ENCODE data around the gene ARHGEF25. TPM values are rescaled to one million over a fixed set of nuclear protein-coding genes. Genes with fewer than 3 reads are reported as not detected.

The ARHGEF25 gene
- total and polyA plus RNA-seq, 2 of the 13 experiments (the other 11 are each of a cell fraction or from before 2014, with no cell fraction given), result 11.5 to 12.5 TPM

GRCh38 chr12:57569858-57570257, 41.4 kb upstream of the ARHGEF25 start:
- no peaks in the 10 kb centered on the region for H4K20me1 ChIP-seq (ENCODE audit: insufficient read depth, low read length)
- FAIRE-seq (no peak), ATAC-seq (no peak), DNase-seq (ENCODE audit: low spot score) (no peak)
- H3K36me3 ChIP-seq (replicated peaks in 1 of 2; ENCODE audit: control insufficient read depth in 1 of 2, insufficient read depth in 2 of 2, low read length in 2 of 2), result no peaks in the 10 kb centered on the region; a peak in 1 of 5 replicates
- H3K27ac ChIP-seq (ENCODE audit: extremely low read length, insufficient read depth, low read length), result no peak overlapping the region
- H3K9ac ChIP-seq (ENCODE audit: insufficient read depth, low read depth, low read length), result no peak overlapping the region
- in situ Hi-C loops (cut with HindIII; ENCODE audit: extremely low pct_ligation_motif_present, low pct_unique_long_range_greater_than_20kb) (no loop called here), intact Hi-C loops (cut with micrococcal nuclease; ENCODE audit: unreplicated experiment) (no loop called here)
- no peaks in the 10 kb centered on the region for H3K79me2 ChIP-seq (ENCODE audit: insufficient read depth, low read length)
- no peak overlapping the region for H3K4me3 ChIP-seq (replicated peaks in 1 of 3; ENCODE audit: insufficient read depth in 1 of 3, low read depth in 2 of 3, low read length in 3 of 3)
- H3K27me3 ChIP-seq (ENCODE audit: control insufficient read depth in 1 of 2, insufficient read depth in 2 of 2, low read length in 2 of 2), result no peaks in the 10 kb centered on the region
- H3K9me3 ChIP-seq (ENCODE audit: low read length), result no peaks in the 10 kb centered on the region
- CTCF ChIA-PET (ENCODE audit: low intra/inter-chr PET ratio, low total read pairs), result no interaction called here
- WGBS (ENCODE audit: low lambda C conversion rate), result 86% methylated on average over 18 of the region's 18 CpGs
- no TSS peak for BruUV-seq (replicated peaks)
- POLR2A ChIA-PET, result no interaction called here
- no peak overlapping the region for H3K4me2 ChIP-seq (ENCODE audit: low read depth, low read length)
- no peak overlapping the region for H2AFZ ChIP-seq (ENCODE audit: low read length)
- H3K4me1 ChIP-seq (ENCODE audit: insufficient read depth, low read length), result peaks cover 9% of the 10 kb centered on the region
- TF ChIP-seq NCOA5 (CRISPR knock-in tag; IDR thresholded peaks at IDR 0.05) (no peak), NFYC (CRISPR knock-in tag; IDR thresholded peaks at IDR 0.05) (no peak), ZNF251 (CRISPR knock-in tag; IDR thresholded peaks at IDR 0.05) (no peak), YY1 (IDR thresholded peaks at IDR 0.05; ENCODE audit: insufficient read depth, insufficient replicate concordance, low read depth, low read length) (no peak), PITX1 (CRISPR knock-in tag; IDR thresholded peaks at IDR 0.05) (no peak), GZF1 (CRISPR knock-in tag; IDR thresholded peaks at IDR 0.05) (no peak), ZSCAN22 (CRISPR knock-in tag; IDR thresholded peaks at IDR 0.05) (no peak), TARDBP (CRISPR knock-in tag; IDR thresholded peaks at IDR 0.05) (no peak), IRF9 (CRISPR knock-in tag; IDR thresholded peaks at IDR 0.05; ENCODE audit: borderline replicate concordance) (no peak), SKIL (CRISPR knock-in tag; IDR thresholded peaks at IDR 0.05; ENCODE audit: borderline replicate concordance) (no peak), LRRFIP1 (CRISPR knock-in tag; conservative IDR thresholded peaks at IDR 0.05) (no peak), ZNF253 (CRISPR knock-in tag; IDR thresholded peaks at IDR 0.05; ENCODE audit: borderline replicate concordance) (no peak)
